Measurements from ENCODE around the gene FAM13A.

The FAM13A gene

DNA sequence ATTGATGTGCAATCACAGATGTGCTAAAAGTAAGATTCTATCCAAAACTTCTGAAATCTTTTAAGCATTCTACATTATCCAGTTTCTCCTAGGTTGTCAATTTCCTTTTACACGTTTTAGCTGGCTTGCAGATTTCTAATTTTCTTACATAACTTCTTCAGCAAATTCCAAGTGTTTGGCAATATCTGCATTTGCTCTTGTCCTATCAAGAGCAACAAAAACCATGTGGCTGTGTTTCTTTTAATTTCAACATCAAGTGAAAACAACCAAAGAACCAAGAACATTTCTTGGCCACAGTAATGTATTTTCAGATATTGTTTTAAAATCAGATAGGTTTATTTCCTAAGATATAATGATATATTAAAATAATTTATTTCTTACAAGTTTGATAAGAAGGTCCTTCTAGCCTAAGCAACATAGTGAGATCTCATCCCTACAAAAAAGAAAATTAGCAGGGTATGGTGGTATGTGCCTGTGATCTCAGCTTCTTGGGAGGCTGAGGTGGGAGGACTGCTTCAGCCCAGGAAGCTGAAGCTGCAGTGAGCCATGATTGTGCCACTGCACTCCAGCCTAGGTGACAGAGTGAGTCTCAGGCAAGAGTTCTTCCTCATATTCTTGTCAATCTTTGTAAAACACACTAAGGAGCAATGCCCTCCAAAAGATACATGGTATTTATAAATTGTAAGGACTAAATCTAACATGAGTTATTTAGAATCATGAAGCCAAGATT lies 228.0 kb downstream of the FAM13A start:
- no peak for DNase-seq

DNA sequence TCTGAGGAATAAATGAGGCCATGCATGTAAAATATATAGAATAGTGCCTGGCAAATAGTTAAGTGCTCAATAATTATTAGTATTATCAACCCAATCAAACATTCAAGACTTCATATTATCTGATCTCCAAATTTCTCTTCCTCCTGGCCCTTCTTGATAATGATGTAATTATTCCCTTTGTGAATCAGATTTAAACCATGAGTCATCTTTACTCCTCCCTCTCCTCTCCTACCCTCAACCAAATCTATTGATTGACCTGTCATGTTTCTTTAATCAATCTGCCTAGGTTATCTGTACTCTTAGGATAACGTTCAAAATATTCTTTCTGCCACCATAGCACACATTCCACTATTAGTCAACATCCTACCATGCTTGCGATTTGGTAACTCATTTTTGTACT lies 229.5 kb downstream of the FAM13A start:
- no peak for DNase-seq

DNA sequence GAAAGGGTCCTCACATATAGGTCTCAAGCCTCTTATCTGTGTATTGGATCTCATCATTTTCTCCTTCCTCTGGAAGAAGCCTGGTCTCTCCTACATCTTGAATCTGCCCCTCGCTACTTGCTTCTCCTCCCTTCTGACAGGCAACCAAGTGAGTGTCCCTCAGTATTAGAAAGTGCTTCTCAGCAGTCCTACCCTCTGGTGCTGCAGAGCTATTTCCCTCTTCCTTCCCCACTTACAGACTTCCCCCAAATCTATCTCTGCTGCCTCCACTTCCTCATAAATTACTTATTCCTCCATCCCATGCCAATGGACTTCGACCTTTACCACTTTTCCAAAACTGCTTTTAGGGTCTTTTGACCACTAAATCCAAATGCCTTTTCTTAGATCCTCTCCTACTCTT lies 230.2 kb downstream of the FAM13A start:
- DNase-seq = no peak

DNA sequence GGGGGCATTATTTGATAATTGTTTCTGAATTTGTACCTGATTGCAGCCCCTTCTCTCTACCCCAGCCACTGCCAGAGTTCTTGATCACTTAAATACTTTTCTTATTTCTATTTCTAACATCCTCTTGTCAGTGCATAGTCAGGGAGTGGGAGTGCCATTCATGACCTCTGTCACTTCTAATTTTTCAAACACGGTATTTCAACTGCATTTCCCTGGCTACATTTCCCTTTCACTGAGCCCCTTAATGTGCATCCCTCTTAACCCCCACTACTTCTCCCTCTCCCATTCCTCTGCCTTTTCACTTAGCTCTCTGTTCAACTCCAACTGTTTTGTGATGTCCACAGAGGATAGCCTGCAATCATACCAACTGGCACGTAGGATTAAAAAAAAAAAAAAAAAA lies 231.1 kb downstream of the FAM13A start:
- DNase-seq = no peak

DNA sequence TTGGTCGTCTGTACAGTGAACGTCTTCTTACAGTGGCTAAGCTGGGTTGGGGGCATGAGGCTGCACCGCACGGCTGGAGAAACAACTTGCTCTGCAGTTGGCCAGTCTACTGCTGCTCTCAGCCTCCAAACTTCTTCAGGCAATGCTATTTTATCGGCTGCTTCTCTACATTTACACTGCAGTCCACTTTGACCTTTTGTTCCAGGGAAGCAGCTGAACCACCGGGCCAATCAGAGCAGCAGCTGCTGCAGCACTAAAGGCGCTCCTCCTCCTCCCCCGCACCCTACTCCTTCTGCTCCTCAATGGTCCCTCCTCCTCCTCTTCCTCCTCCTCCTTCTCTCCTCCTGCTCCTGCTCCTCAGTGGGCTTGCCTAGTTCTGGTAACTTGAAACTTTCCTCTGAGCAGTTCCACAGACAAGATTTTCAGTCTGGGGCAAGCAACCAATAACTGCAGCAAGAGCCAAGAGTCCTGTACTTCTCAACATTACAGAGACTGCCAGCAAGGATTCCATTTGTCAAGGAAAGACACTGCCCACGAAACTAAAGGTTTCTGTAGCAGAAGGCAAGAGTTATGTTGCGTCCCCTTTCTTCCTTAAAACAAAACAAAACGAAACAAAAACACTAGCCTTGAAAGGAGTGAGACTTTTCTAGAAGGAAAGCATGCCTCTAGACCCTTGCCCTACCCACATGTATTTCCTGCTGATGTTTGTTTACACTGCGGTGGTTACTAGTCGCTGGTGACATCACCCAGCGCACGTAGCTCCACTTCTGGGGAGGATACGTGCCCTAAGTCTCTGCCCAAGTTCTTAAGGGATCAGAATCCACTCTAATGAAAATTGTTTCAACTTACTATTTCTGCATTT lies 233.7 kb downstream of the FAM13A start:
- peak; percentile 92 for DNase-seq

DNA sequence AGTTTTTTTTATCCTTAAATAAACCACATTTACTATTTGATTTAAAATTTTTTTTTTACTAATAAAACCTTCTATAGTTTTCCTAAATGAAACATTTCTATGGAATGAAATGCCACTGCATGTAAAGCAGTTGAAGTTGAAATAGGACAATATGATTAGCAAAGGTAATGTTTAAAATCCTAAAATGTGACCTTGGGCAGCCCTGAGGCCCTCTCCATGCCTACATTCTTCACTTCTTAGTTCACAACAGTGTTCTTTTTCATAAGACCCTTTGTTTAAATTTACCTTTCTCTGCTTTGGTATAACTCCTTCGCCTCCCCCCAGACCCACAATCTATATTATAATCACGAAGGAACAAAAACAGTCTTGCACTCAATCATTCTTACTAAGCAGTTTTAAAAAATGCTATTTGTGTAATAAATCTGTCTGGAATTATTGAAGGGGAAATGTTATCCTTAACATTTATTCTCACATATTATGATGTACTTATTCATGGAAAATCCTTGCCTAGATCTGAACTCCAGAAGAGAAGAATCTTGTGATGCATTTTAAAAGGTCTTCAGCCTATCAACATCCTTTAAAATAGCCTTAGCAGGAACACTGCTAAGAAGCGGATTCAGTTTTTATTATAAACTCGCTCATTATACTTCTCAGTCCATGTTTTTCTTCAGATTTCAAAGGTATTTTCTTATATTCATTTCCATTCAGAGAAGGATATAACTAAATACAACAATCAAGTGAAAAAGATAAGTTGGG lies 234.8 kb downstream of the FAM13A start:
- no peak for DNase-seq

DNA sequence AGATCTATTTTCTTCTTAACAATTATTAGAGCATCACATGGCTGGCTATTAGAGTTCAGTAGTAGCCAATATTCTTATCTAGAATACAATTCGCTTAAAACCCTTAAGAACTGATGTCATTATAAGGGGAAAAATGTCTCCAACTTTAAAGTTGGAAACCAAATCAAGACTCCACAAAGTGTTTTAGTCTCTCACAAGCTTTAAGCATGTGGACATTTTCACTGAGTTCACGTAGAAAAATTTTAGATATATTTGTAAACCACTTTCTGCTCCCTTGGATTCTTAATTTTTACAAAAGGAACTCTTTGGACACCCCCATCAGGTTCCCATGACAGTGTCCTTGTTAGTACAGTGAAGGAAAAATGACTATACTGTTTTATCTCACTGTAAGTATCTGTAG lies 235.5 kb downstream of the FAM13A start:
- DNase-seq = no peak

DNA sequence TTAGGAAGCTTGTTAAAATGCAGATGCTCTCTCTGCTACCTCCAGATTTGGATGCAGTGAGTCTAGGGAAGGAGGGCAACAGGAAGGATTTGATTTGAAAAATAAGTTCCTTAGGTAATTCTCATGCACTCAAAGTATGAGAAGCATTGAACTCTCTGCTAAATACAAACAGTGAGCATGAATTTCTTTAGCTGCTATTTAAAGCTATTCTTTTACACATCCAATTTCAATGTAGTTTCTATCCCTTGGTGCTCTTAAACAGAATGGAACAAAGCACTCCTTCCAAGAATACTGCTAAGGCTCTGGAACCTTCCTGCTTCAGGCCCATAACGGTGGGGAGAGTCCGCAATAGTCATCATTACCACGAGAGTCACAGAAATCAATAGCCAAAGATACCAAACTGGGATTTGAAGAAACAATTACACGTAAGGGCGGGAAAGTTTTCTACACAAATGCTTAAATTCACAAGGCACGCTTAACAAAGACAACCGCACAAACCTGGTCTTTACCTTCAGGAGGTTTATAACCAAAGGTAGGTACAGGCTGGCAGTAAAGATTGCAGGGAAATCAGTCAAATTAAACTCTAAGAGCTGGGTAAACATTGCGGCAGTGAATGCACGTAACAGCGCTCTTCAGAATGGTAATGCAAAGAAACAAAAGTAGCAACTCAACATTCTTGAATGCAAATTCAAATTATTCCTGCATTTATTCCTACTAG lies 236.1 kb downstream of the FAM13A start:
- no peak for DNase-seq

DNA sequence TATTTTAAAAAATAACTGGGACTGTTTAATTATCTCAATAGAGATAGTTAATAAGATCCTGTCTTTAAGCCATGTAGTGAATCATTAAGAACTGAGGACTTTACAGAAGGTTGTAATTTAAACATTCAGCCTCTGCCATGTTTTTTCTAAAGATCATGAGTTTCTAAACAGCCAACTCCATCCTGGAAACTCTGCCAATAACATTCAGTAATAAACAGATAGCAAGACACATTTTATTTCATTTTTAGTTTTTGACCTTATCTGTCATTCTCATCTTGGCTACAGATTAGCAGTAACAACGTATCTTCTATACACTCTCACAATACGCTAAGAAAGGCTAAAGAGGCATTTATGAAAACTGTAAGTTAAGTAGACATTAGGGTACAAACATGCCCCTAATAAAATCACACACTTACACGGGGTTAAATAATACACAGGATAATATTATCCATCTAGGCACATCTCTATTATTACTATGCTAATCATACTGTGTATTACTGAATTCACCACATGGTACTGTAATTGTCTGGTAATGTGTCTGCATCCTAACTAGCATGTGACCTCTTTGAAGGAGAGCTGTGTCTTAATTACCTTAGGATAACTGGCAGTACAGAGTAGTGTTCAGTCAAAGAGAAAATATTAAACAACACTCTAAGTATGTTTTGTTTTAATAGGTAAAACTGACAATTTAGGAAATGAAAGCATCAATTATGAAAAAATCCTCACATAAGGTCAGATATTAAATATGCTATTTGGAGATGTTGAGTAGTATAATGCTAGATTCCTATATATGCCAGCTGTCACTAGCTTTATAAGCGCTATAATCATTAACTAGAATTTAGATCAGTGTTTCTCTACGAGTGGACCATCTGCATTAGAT lies 236.9 kb downstream of the FAM13A start:
- DNase-seq = no peak

DNA sequence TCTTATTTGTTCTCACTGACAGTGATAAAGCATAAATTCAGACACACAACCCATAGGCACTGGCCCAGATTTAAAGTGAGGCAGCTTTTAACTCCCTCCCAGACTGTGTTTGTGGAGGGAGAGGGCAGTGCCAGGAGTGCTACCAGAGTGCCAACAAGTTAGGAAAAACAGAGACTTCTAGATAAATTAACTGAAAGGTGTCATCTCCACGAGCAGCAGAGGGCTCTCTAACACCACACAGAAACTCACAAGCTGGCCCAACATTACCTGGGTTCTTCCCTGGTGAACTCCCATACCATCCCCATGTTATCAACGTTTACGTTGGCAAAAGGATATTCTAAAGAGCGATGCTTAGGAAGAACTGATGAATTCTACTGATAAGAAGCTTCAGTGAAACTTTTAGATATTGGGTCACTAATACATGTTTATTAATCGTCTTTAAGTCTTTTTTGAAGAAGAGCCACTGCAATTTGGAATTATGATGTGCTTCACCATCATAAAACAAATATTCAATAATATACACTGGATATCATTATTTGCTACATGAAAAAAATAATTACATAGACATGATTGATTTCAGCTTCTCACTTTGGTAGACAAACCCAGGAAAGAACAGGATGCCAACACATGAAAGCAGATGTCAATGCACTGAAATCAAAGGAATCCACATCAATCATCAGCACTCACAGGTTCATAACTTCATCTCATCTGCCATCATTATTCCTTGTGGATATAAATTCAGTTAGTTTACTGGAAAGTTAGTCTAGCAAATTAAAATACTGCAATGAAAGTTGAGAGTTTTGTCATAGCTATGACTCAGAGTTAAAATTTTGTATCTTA lies 238.1 kb downstream of the FAM13A start:
- peak; percentile 56 for DNase-seq

DNA sequence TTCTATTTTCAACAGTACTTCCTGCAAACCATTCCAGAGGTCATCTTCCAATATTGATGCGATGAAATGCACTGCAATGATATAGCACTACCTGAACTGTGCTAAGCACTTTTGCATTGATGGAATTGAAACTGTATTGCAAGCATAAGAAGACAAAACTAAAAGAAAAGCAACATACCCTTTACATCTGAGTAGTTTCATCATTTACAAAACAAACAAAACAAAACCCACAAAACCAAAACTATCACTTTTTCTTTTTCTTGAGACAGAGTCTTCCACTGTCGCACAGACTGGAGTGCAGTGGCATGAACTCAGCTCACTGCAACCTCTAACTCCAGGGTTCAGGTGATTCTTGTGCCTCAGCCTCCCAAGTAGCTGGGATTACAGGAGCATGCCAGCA lies 239.2 kb downstream of the FAM13A start:
- DNase-seq = no peak

DNA sequence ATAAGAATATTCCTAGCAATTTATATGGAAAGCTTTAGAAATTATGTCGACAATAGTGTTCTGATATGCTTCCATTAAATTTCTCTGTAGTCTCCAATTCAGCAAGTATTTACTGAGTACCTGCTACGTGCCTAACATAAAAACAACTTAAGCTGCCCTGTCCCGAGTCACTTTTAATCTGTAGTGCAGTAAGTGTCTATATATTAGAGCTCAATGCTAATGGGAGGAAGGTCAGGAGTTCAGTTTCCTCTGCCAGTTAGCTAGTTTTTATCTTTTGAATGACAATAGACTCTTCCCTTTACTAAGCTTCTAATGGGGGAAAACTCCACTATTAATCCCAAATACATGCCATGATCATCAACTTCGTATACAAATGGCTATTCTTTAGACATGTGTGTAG lies 240.6 kb downstream of the FAM13A start:
- no peak for DNase-seq

DNA sequence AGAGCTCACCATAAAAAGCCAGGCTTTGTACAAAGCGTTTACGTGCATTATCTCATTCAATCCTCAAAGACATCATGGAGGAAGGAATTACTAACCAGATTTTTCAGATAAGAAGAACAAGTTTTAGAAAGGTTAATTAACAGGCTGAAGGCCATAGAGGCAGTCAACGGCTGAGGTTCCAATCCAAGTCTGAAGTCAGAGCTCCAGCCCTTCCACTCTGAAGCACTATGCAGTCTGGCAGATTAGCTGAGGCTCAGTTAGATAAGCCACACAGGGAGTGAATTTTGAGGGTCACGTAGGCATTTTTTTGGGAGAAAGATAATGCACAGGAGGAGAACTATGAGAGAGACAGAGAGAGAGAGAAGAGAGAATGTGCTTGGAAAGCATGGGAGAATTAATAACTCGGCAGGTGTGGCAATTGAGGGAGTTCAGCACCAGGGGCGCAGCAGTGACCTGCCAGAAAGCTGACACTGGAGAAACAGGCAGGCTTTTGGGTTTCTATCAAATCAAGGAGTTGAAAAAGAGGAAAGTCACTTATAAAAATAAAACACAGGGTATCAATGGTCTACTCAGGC lies 242.9 kb downstream of the FAM13A start:
- DNase-seq = no peak

DNA sequence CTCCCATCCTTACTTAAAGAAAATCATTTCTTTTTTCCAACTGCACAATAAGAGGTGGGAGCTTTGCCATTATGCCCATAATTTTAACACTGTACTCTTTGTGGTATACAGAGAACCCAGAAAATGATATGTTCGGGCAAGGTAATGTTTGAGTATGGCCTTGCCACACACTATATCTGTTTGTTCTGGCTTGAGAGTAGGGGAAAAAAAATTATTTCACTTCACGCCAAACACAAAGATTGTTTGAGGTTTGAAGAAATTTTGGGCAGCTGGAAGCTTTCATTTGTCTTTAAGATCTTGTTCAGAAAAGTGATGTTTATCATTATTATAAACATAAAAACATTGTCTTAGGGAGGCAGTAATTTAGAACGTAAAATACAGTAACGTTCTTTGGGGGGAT lies 244.0 kb downstream of the FAM13A start:
- DNase-seq = no peak

DNA sequence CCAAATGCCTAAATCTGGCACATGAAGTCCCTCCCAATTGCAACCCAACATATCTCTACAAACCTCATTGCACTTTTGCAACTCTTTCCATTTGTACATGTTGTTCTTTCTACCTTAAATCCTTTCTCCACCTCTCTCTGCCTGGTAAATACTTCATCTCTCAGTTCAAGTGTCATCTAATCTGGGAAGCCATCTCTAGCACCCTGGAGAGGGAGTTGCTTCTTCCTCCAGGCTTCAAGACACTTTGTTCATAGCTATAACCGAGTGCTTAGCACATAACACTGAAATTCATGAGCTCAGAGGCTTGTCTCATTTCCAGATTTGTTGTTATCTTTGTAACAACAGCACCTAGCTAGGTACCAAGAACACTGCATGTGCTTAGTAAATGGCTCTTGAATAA lies 244.6 kb downstream of the FAM13A start:
- no peak for DNase-seq

DNA sequence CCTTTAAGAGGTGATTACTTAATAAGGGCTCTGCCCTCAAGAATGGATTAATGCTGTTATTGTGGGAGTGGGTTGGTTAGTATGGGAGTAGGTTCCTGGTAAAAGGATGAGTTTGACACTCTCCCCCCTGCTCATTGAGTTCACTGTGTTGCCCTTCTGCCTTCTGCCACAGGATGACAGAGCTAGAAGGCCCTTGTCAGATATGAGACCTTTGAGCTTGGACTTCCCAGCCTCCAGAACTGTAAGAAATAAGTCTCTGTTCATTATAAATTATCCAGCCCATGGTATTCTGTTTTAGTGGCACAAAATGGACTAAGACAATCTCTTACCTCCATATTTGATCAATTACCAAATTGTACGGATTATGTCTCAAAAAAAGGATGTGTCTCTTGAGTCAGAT lies 245.1 kb downstream of the FAM13A start:
- no peak for DNase-seq

DNA sequence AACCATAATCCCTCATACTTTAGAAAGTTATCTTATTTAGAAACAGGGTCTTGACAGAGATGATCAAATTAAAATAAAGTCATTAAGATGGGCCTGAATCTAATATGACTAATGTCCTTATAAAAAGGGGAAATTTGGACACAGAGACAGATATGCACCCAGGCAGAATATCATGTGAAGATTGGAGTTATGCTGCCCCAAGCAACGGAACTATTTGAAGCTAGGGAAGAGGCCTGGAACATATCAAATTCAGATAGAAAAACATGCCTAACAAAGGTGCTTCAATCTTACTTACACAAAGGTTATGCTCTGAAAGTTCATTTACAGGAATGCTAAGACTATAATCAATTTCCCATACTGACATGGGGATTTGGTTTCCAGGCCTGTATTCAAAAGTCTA lies 246.7 kb downstream of the FAM13A start:
- DNase-seq = no peak

DNA sequence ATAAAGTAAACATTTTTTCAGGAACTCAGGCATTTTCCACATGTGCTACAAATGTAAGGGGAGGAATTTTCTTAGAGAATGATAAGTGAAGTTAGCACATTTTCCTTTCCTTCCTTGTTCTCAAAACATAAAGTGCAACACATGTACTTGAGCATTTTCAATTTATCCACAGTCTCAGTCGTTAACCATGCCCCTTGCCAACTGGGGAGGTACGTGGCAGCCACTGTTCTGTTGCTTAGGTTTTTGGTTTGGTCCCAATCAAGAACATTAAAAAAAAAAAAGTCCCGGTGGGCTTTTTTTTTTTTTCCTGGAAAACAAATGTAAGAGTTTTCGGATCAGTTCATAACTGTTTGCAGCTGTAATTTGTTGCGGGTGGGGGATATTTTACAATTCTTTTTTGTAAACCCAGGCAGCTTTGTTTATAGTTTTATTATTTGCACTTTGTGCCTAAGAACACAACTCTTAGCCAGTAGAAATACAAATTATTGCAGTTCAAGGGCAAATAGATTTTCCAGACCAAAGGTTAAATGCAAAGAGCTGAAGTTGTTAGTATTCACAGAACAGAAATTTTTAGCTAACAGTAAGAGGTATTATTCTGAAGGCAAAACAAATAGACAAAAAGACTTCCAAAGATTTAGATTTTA lies 247.3 kb downstream of the FAM13A start:
- no peak for DNase-seq

DNA sequence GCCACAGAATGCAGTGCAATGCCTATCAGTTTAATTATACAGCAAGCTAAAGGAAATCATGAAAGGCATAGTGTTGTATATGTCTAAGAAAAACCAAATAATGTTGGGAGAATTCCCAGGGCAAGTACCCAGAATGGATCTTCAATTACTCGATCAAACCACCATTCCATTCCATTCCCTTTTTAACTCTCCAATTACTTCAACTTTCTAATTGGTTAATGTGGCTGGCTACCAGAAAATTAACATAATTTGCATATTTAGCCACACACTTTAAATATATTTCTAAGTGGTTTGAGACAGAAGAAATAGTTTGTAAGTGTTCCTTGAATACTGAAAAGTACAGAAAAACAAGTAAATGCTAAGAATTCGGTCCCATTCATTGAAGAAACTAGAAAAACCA lies 247.9 kb downstream of the FAM13A start:
- DNase-seq = no peak

DNA sequence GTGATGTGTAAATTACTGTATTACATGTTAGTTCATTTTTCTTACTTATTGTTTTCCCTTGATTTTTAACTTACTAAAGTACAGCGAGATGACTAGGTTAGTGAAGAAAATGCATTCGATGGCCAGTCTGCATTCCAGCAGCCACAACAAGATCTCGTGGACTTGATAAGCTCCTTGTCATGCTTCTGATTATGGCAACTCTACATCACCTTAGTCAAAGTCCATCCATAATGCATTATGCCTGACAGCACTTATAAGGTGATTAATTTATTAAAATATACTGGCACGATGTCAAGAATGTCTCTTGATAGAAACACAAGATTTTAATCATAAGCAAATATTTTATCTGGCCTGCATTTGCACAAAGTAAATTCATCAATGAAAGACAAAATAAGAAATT lies 249.5 kb downstream of the FAM13A start:
- DNase-seq = no peak

All from OCI-M1 (cell line).